Ishikawa (cell line): ENCODE data around the gene MRFAP1L1.

ENCODE experiments used
- CEBPB ChIP-seq: IDR thresholded peaks from 2 replicates; pipeline ENCODE4 v1.6.1; 2012
- CREB1 ChIP-seq: IDR thresholded peaks from 2 replicates; pipeline ENCODE4 v1.6.1; 2012; ENCODE audit warnings: low read depth
- EGR1 ChIP-seq: IDR thresholded peaks from 2 replicates; pipeline ENCODE4 v1.6.1; 2012
- EP300 ChIP-seq: IDR thresholded peaks from 2 replicates; pipeline ENCODE4 v1.6.1; 2012; ENCODE audit warnings: borderline replicate concordance
- FOXM1 ChIP-seq: IDR thresholded peaks from 2 replicates; pipeline ENCODE4 v1.6.1; 2012; ENCODE audit warnings: low read depth, borderline replicate concordance
- MAX ChIP-seq: IDR thresholded peaks from 2 replicates; pipeline ENCODE4 v1.6.1; 2012
- RAD21 ChIP-seq: IDR thresholded peaks from 2 replicates; pipeline ENCODE4 v1.6.1; 2012; ENCODE audit warnings: low read depth
- REST ChIP-seq: IDR thresholded peaks from 2 replicates; pipeline ENCODE4 v1.6.1; 2012; ENCODE audit warnings: low read depth, mild to moderate bottlenecking
- TAF1 ChIP-seq: IDR thresholded peaks from 2 replicates; pipeline ENCODE4 v1.6.1; 2012; ENCODE audit warnings: low read depth, mild to moderate bottlenecking
- TEAD4 ChIP-seq: IDR thresholded peaks from 2 replicates; pipeline ENCODE4 v1.6.1; 2012
- USF1 ChIP-seq: IDR thresholded peaks from 2 replicates; pipeline ENCODE4 v1.6.1; 2012
- YY1 ChIP-seq: IDR thresholded peaks from 2 replicates; pipeline ENCODE4 v1.6.1; 2012; ENCODE audit warnings: low read depth

GRCh38 chr4:6682862-6683590, 26.6 kb downstream of the MRFAP1L1 start:
- TF ChIP-seq TAF1, result no peak
- TF ChIP-seq CREB1, result no peak
- no peak for TF ChIP-seq FOXM1
- TF ChIP-seq EP300, result no peak
- TF ChIP-seq RAD21, result no peak
- TF ChIP-seq MAX, result no peak
- TF ChIP-seq YY1, result no peak
- no peak for TF ChIP-seq EGR1
- no peak for TF ChIP-seq REST
- no peak for TF ChIP-seq USF1
- no peak for TF ChIP-seq CEBPB
- TF ChIP-seq TEAD4, result no peak
